HG03095 (cell line): Measurements from ENCODE around the gene GFY.
"Not testable (repeated sequence)": the region's sequence is repeated elsewhere in the genome, so short reads cannot be mapped to it uniquely, and the experiment has no call there.

Source experiments
- ATAC-seq: cut with Tn5 transposase; IDR thresholded peaks from one replicate; pipeline ENCODE4 v1.9.1; 2021; ENCODE audit warnings: moderate library complexity; ENCODE audit not compliant: unreplicated experiment

Gene GFY

GRCh38 chr19:49468199-49468598, 43.0 kb downstream of the GFY start:
- ATAC-seq = no peak

- ATAC-seq = peak; percentile 45
These were observed 43.7 kb downstream of the GFY start for GRCh38 chr19:49468746-49469447.

GRCh38 chr19:49469828-49470614, 44.8 kb downstream of the GFY start:
- ATAC-seq = no peak

GRCh38 chr19:49470615-49470978, 45.4 kb downstream of the GFY start:
- ATAC-seq = no peak

GRCh38 chr19:49472936-49473335, 47.7 kb downstream of the GFY start:
- no peak for ATAC-seq

GRCh38 chr19:49473501-49473867, 48.3 kb downstream of the GFY start:
- not testable (repeated sequence) for ATAC-seq

GRCh38 chr19:49473868-49474541, 48.8 kb downstream of the GFY start, which contains the start of gene FLT3LG:
TSS of gene FLT3LG (plus strand) at chr19:49474215. CDS start at chr19:49474640, 425 bp downstream.
- peak; percentile 49 for ATAC-seq

- no peak for ATAC-seq
These were observed 49.3 kb downstream of the GFY start for GRCh38 chr19:49474542-49474924.

- ATAC-seq = no peak
These were observed 50.2 kb downstream of the GFY start for GRCh38 chr19:49475191-49475917.

GRCh38 chr19:49475995-49476880, 51.0 kb downstream of the GFY start:
- no peak for ATAC-seq
